ENCODE data around the gene SRGAP3. TPM values are rescaled to one million over a fixed set of nuclear protein-coding genes. Genes with fewer than 3 reads are reported as not detected.

Gene SRGAP3
- total RNA-seq, 1 donor: 2.5 TPM

GRCh38 chr3:9192248-9193025 lies 57.0 kb downstream of the SRGAP3 start:
- H3K4me3 ChIP-seq (ENCODE audit: insufficient read depth, low read length): no peak overlapping the region
- peaks cover 12% of the 10 kb centered on the region for H3K27me3 ChIP-seq (ENCODE audit: insufficient read depth, low read length)
- H3K79me2 ChIP-seq (ENCODE audit: insufficient read depth, low read length): no peaks in the 10 kb centered on the region
- TF ChIP-seq CTCF (IDR thresholded peaks at IDR 0.05; ENCODE audit: extremely low read depth, low read depth, low read length): no peak
- no peaks in the 10 kb centered on the region for H3K36me3 ChIP-seq (ENCODE audit: insufficient read depth, low read length)
- H3K9me3 ChIP-seq (ENCODE audit: low read depth, low read length): no peaks in the 10 kb centered on the region
- H3K4me2 ChIP-seq (ENCODE audit: insufficient read depth, low read length): no peak overlapping the region
- H2AFZ ChIP-seq (ENCODE audit: low read length): no peak overlapping the region
- DNase-seq (ENCODE audit: insufficient read length, low spot score, missing footprints): no peak
- no peaks in the 10 kb centered on the region for H3K4me1 ChIP-seq (ENCODE audit: insufficient read depth, low read length)
- H4K20me1 ChIP-seq (ENCODE audit: insufficient read depth, low read length): no peaks in the 10 kb centered on the region
- H3K27ac ChIP-seq (ENCODE audit: low read depth, low read length): no peak overlapping the region

- DNase-seq (ENCODE audit: insufficient read length, low spot score, missing footprints): no peak
- Histone ChIP-seq H4K20me1 (ENCODE audit: insufficient read depth, low read length) (no peaks in the 10 kb centered on the region), H3K4me3 (ENCODE audit: insufficient read depth, low read length) (no peak overlapping the region), H2AFZ (ENCODE audit: low read length) (no peak overlapping the region), H3K27me3 (ENCODE audit: insufficient read depth, low read length) (peaks cover 4% of the 10 kb centered on the region), H3K4me2 (ENCODE audit: insufficient read depth, low read length) (no peak overlapping the region), H3K9me3 (ENCODE audit: low read depth, low read length) (no peaks in the 10 kb centered on the region), H3K79me2 (ENCODE audit: insufficient read depth, low read length) (no peaks in the 10 kb centered on the region), H3K27ac (ENCODE audit: low read depth, low read length) (no peak overlapping the region), H3K4me1 (ENCODE audit: insufficient read depth, low read length) (no peaks in the 10 kb centered on the region), H3K36me3 (ENCODE audit: insufficient read depth, low read length) (no peaks in the 10 kb centered on the region)
- no peak for TF ChIP-seq CTCF (IDR thresholded peaks at IDR 0.05; ENCODE audit: extremely low read depth, low read depth, low read length)
These were observed 59.2 kb downstream of the SRGAP3 start for GRCh38 chr3:9190276-9190675.

GRCh38 chr3:9188583-9188982 lies 60.9 kb downstream of the SRGAP3 start:
- Histone ChIP-seq H3K27me3 (ENCODE audit: insufficient read depth, low read length) (peaks cover 10% of the 10 kb centered on the region), H3K4me2 (ENCODE audit: insufficient read depth, low read length) (no peak overlapping the region), H3K79me2 (ENCODE audit: insufficient read depth, low read length) (no peaks in the 10 kb centered on the region), H3K9me3 (ENCODE audit: low read depth, low read length) (no peaks in the 10 kb centered on the region), H3K36me3 (ENCODE audit: insufficient read depth, low read length) (no peaks in the 10 kb centered on the region), H4K20me1 (ENCODE audit: insufficient read depth, low read length) (peaks cover 3% of the 10 kb centered on the region), H3K4me1 (ENCODE audit: insufficient read depth, low read length) (no peaks in the 10 kb centered on the region), H2AFZ (ENCODE audit: low read length) (no peak overlapping the region), H3K4me3 (ENCODE audit: insufficient read depth, low read length) (no peak overlapping the region), H3K27ac (ENCODE audit: low read depth, low read length) (no peak overlapping the region)
- DNase-seq (ENCODE audit: insufficient read length, low spot score, missing footprints): no peak
- no peak for TF ChIP-seq CTCF (IDR thresholded peaks at IDR 0.05; ENCODE audit: extremely low read depth, low read depth, low read length)

- Histone ChIP-seq H4K20me1 (ENCODE audit: insufficient read depth, low read length) (peaks cover 3% of the 10 kb centered on the region), H3K4me2 (ENCODE audit: insufficient read depth, low read length) (no peak overlapping the region), H3K79me2 (ENCODE audit: insufficient read depth, low read length) (no peaks in the 10 kb centered on the region), H3K27me3 (ENCODE audit: insufficient read depth, low read length) (peaks cover 6% of the 10 kb centered on the region), H3K9me3 (ENCODE audit: low read depth, low read length) (no peaks in the 10 kb centered on the region), H3K36me3 (ENCODE audit: insufficient read depth, low read length) (no peaks in the 10 kb centered on the region), H3K4me3 (ENCODE audit: insufficient read depth, low read length) (no peak overlapping the region), H2AFZ (ENCODE audit: low read length) (no peak overlapping the region), H3K27ac (ENCODE audit: low read depth, low read length) (no peak overlapping the region), H3K4me1 (ENCODE audit: insufficient read depth, low read length) (no peaks in the 10 kb centered on the region)
- no peak for TF ChIP-seq CTCF (IDR thresholded peaks at IDR 0.05; ENCODE audit: extremely low read depth, low read depth, low read length)
- no peak for DNase-seq (ENCODE audit: insufficient read length, low spot score, missing footprints)
These were observed 63.7 kb downstream of the SRGAP3 start for GRCh38 chr3:9185701-9186100.
